Measurements from ENCODE around the gene SFXN5.

The SFXN5 gene

GRCh38 chr2:73103018-73103542, 31.6 kb upstream of the SFXN5 start:
- Histone ChIP-seq H3K4me3 (ENCODE audit: low read length) (no peak overlapping the region), H3K4me2 (ENCODE audit: low read length) (no peak overlapping the region), H2BK15ac (replicated peaks; ENCODE audit: low read depth) (no peak overlapping the region), H2AK5ac (ENCODE audit: low read length) (no peak overlapping the region), H3K23ac (ENCODE audit: low read length) (no peak overlapping the region), H3K36me3 (ENCODE audit: control insufficient read depth, insufficient read depth, low read length) (peaks cover 2% of the 10 kb centered on the region), H2BK5ac (ENCODE audit: low read length) (no peak overlapping the region), H3K18ac (ENCODE audit: low read length) (no peak overlapping the region), H3K9ac (ENCODE audit: low read length) (no peak overlapping the region), H3K79me2 (ENCODE audit: control insufficient read depth, insufficient read depth, low read length) (no peaks in the 10 kb centered on the region), H3K79me1 (ENCODE audit: low read length) (peaks cover 16% of the 10 kb centered on the region), H3K27ac (ENCODE audit: low read depth, low read length) (no peak overlapping the region), H3K27me3 (ENCODE audit: insufficient read depth, low read length, poor library complexity) (no peaks in the 10 kb centered on the region), H4K8ac (ENCODE audit: low read depth, low read length) (no peak overlapping the region), H3K4me1 (ENCODE audit: control insufficient read depth, low read depth, low read length) (peaks cover 17% of the 10 kb centered on the region), H2BK120ac (ENCODE audit: low read depth, low read length) (no peak overlapping the region), H4K5ac (ENCODE audit: low read length) (no peak overlapping the region), H3K4ac (ENCODE audit: low read depth, low read length) (no peak overlapping the region), H3K56ac (ENCODE audit: low read length) (no peak overlapping the region)
- DNase-seq: no peak
- WGBS (ENCODE audit: extremely low coverage, insufficient coverage, low lambda C conversion rate): no CpG with 5 or more reads among the region's 2 CpGs

DNA sequence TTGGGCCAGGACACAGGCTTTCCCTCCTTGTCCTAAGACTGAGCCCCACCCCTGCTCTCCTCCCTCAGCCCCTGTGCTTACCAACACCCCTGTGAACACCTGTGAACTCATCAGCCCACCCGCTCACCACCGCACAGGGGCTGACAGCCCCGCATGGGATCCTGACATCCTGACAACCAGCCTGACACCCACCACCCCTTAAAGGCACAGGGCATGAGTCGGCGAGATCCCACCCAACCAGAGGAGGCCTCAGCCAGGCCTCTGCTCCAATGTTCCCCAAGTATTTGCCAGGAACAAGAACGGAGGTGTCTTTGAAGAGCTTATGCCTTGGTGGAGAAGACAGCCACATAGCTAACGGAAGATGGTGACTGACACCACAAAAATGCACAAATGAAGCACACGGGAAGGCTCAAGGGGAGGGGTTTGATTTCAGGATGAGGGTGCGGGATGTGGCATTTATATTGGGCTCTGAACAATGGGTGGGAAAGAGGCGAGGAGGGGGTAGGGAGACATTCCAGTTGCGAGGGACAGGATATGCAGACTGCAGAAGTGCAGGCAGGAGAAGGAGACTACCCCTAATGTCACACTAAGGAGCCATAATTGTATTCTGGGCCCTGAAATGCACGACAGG, 30.2 kb upstream of the SFXN5 start:
- H2AK5ac ChIP-seq (ENCODE audit: low read length): peak overlapping the region; percentile 16
- peaks cover 16% of the 10 kb centered on the region for H3K79me1 ChIP-seq (ENCODE audit: low read length)
- H3K27ac ChIP-seq (ENCODE audit: low read depth, low read length): no peak overlapping the region
- H3K4ac ChIP-seq (ENCODE audit: low read depth, low read length): no peak overlapping the region
- H3K4me2 ChIP-seq (ENCODE audit: low read length): peak overlapping the region; percentile 15
- H3K18ac ChIP-seq (ENCODE audit: low read length): no peak overlapping the region
- no CpG with 5 or more reads among the region's 12 CpGs for WGBS (ENCODE audit: extremely low coverage, insufficient coverage, low lambda C conversion rate)
- H3K79me2 ChIP-seq (ENCODE audit: control insufficient read depth, insufficient read depth, low read length): no peaks in the 10 kb centered on the region
- no peak overlapping the region for H3K23ac ChIP-seq (ENCODE audit: low read length)
- peak overlapping the region; percentile 65 for H3K56ac ChIP-seq (ENCODE audit: low read length)
- peaks cover 2% of the 10 kb centered on the region for H3K36me3 ChIP-seq (ENCODE audit: control insufficient read depth, insufficient read depth, low read length)
- H4K5ac ChIP-seq (ENCODE audit: low read length): no peak overlapping the region
- no peaks in the 10 kb centered on the region for H3K27me3 ChIP-seq (ENCODE audit: insufficient read depth, low read length, poor library complexity)
- H4K8ac ChIP-seq (ENCODE audit: low read depth, low read length): no peak overlapping the region
- H2BK15ac ChIP-seq (replicated peaks; ENCODE audit: low read depth): no peak overlapping the region
- peak; percentile 74 for DNase-seq
- H3K4me1 ChIP-seq (ENCODE audit: control insufficient read depth, low read depth, low read length): peaks cover 17% of the 10 kb centered on the region
- no peak overlapping the region for H2BK120ac ChIP-seq (ENCODE audit: low read depth, low read length)
- no peak overlapping the region for H2BK5ac ChIP-seq (ENCODE audit: low read length)
- H3K9ac ChIP-seq (ENCODE audit: low read length): peak overlapping the region; percentile 23
- H3K4me3 ChIP-seq (ENCODE audit: low read length): no peak overlapping the region

DNA sequence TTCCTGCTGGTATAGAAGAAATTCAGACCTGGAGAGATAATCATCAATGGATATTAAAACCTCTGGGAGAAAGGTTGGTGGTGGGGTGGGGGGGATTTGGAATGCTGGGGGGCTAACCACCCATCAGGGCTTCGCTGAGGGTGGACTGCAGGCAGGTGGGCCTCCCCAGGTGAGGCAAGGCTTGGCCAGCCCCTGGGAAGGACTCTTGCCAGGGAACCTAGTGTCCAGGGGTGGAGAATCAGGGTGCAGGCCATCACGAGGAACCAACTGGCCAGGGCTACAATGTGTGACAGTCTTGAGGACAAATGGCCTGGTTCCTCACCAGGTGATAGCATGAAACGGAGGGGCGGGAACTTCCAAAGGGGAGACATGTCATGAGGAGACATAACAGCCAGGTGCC, 29.4 kb upstream of the SFXN5 start:
- H2AK5ac ChIP-seq (ENCODE audit: low read length): no peak overlapping the region
- no peak overlapping the region for H3K27ac ChIP-seq (ENCODE audit: low read depth, low read length)
- no peak overlapping the region for H3K4ac ChIP-seq (ENCODE audit: low read depth, low read length)
- no peak overlapping the region for H4K5ac ChIP-seq (ENCODE audit: low read length)
- no peak overlapping the region for H3K4me2 ChIP-seq (ENCODE audit: low read length)
- H2BK15ac ChIP-seq (replicated peaks; ENCODE audit: low read depth): no peak overlapping the region
- H2BK120ac ChIP-seq (ENCODE audit: low read depth, low read length): no peak overlapping the region
- H3K18ac ChIP-seq (ENCODE audit: low read length): no peak overlapping the region
- no peak overlapping the region for H3K56ac ChIP-seq (ENCODE audit: low read length)
- no peaks in the 10 kb centered on the region for H3K27me3 ChIP-seq (ENCODE audit: insufficient read depth, low read length, poor library complexity)
- DNase-seq: no peak
- no CpG with 5 or more reads among the region's 4 CpGs for WGBS (ENCODE audit: extremely low coverage, insufficient coverage, low lambda C conversion rate)
- no peaks in the 10 kb centered on the region for H3K79me2 ChIP-seq (ENCODE audit: control insufficient read depth, insufficient read depth, low read length)
- no peak overlapping the region for H4K8ac ChIP-seq (ENCODE audit: low read depth, low read length)
- no peak overlapping the region for H3K4me3 ChIP-seq (ENCODE audit: low read length)
- H3K79me1 ChIP-seq (ENCODE audit: low read length): peaks cover 18% of the 10 kb centered on the region
- no peak overlapping the region for H2BK5ac ChIP-seq (ENCODE audit: low read length)
- H3K9ac ChIP-seq (ENCODE audit: low read length): no peak overlapping the region
- H3K23ac ChIP-seq (ENCODE audit: low read length): no peak overlapping the region
- peaks cover 2% of the 10 kb centered on the region for H3K36me3 ChIP-seq (ENCODE audit: control insufficient read depth, insufficient read depth, low read length)
- peaks cover 17% of the 10 kb centered on the region for H3K4me1 ChIP-seq (ENCODE audit: control insufficient read depth, low read depth, low read length)

DNA sequence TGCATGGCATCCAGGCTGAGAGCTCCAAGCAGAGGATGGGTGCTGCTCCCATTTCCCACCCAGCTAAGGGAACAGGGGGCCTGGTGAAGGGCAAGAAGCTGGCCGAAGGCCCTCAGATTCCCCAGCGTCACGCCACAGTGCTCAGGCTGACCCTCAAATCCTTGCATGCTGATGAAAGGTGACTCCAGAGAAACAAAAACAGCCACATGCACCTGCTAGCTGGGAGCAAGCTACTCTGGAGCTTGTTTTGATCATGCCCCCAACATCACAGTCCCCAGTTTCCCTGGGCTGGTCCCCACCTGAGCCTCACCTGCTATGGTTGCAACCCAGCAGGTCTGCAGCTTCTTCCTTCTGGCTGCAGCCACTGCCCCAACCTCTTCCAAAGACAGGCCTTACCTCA, 28.0 kb upstream of the SFXN5 start:
- H4K8ac ChIP-seq (ENCODE audit: low read depth, low read length): no peak overlapping the region
- peaks cover 14% of the 10 kb centered on the region for H3K79me1 ChIP-seq (ENCODE audit: low read length)
- no peak overlapping the region for H4K5ac ChIP-seq (ENCODE audit: low read length)
- DNase-seq: no peak
- no peaks in the 10 kb centered on the region for H3K27me3 ChIP-seq (ENCODE audit: insufficient read depth, low read length, poor library complexity)
- H3K4me1 ChIP-seq (ENCODE audit: control insufficient read depth, low read depth, low read length): peaks cover 17% of the 10 kb centered on the region
- no peak overlapping the region for H2AK5ac ChIP-seq (ENCODE audit: low read length)
- H3K56ac ChIP-seq (ENCODE audit: low read length): no peak overlapping the region
- no peak overlapping the region for H3K4me2 ChIP-seq (ENCODE audit: low read length)
- no peak overlapping the region for H3K4ac ChIP-seq (ENCODE audit: low read depth, low read length)
- H3K18ac ChIP-seq (ENCODE audit: low read length): no peak overlapping the region
- H2BK15ac ChIP-seq (replicated peaks; ENCODE audit: low read depth): no peak overlapping the region
- H3K9ac ChIP-seq (ENCODE audit: low read length): no peak overlapping the region
- no peak overlapping the region for H2BK120ac ChIP-seq (ENCODE audit: low read depth, low read length)
- H2BK5ac ChIP-seq (ENCODE audit: low read length): no peak overlapping the region
- H3K23ac ChIP-seq (ENCODE audit: low read length): no peak overlapping the region
- no peak overlapping the region for H3K4me3 ChIP-seq (ENCODE audit: low read length)
- no peaks in the 10 kb centered on the region for H3K79me2 ChIP-seq (ENCODE audit: control insufficient read depth, insufficient read depth, low read length)
- no peaks in the 10 kb centered on the region for H3K36me3 ChIP-seq (ENCODE audit: control insufficient read depth, insufficient read depth, low read length)
- H3K27ac ChIP-seq (ENCODE audit: low read depth, low read length): no peak overlapping the region
- WGBS (ENCODE audit: extremely low coverage, insufficient coverage, low lambda C conversion rate): no CpG with 5 or more reads among the region's 3 CpGs

DNA sequence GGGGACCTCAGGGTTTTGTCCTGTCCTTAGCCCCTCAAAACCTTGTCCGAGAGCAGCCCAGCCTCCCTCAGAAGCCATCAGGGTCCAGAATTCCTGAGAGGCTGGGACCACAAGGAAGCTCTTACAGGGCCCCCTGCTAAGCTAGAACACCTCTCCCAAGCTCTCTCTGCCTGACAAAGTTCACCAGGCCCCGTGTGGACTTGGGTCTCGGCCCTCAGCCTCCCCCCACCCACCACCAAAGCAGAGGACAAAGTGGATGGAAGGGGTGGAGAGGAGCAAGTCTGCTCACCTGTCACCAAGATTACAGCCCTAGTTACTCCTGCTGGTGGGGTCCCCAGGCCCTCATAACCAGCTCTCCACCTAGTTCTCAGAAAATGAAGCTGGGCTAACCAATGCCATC, 24.4 kb upstream of the SFXN5 start:
- DNase-seq: no peak
- Histone ChIP-seq H3K27me3 (ENCODE audit: insufficient read depth, low read length, poor library complexity) (no peaks in the 10 kb centered on the region), H3K4me1 (ENCODE audit: control insufficient read depth, low read depth, low read length) (no peaks in the 10 kb centered on the region), H3K27ac (ENCODE audit: low read depth, low read length) (no peak overlapping the region), H4K5ac (ENCODE audit: low read length) (no peak overlapping the region), H3K56ac (ENCODE audit: low read length) (no peak overlapping the region), H3K4ac (ENCODE audit: low read depth, low read length) (no peak overlapping the region), H3K18ac (ENCODE audit: low read length) (no peak overlapping the region), H2BK15ac (replicated peaks; ENCODE audit: low read depth) (no peak overlapping the region), H3K4me3 (ENCODE audit: low read length) (no peak overlapping the region), H3K23ac (ENCODE audit: low read length) (no peak overlapping the region), H3K79me2 (ENCODE audit: control insufficient read depth, insufficient read depth, low read length) (no peaks in the 10 kb centered on the region), H2AK5ac (ENCODE audit: low read length) (no peak overlapping the region), H3K36me3 (ENCODE audit: control insufficient read depth, insufficient read depth, low read length) (no peaks in the 10 kb centered on the region), H2BK5ac (ENCODE audit: low read length) (no peak overlapping the region), H3K4me2 (ENCODE audit: low read length) (no peak overlapping the region), H3K9ac (ENCODE audit: low read length) (no peak overlapping the region), H4K8ac (ENCODE audit: low read depth, low read length) (no peak overlapping the region), H2BK120ac (ENCODE audit: low read depth, low read length) (no peak overlapping the region), H3K79me1 (ENCODE audit: low read length) (peaks cover 5% of the 10 kb centered on the region)
- WGBS (ENCODE audit: extremely low coverage, insufficient coverage, low lambda C conversion rate): no CpG with 5 or more reads among the region's 3 CpGs

Data from mesendoderm (in vitro differentiated cells).